GM18498 (cell line): ENCODE data around the gene DLK1.

Source experiments
- ATAC-seq: cut with Tn5 transposase; IDR thresholded peaks from one replicate; pipeline ENCODE4 v1.9.1; 2021; ENCODE audit warnings: mild to moderate bottlenecking, moderate library complexity; ENCODE audit not compliant: unreplicated experiment

DLK1 gene

DNA sequence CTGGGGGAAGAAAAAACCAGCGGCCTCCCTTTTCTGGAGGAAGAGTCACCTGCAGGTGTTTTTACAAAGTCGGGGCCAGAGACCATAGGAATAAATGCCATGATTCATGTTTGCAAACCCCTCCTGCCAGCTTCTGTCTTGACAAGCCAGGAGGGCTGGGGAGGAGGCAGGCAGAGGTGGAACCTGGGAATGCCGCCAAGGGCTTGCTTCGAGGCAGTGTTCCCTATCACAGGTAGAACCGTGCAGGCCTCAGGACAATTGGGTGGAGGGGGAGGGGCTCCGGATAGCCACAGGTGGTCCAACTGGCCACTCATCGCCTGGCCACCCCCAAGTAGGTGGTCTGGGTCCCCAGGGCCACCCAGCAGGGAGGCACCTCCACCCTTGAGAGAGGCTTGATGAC lies 14.2 kb upstream of the DLK1 start:
- ATAC-seq: no peak

GRCh38 chr14:100713705-100714104 lies 13.0 kb upstream of the DLK1 start:
- ATAC-seq: no peak

DNA sequence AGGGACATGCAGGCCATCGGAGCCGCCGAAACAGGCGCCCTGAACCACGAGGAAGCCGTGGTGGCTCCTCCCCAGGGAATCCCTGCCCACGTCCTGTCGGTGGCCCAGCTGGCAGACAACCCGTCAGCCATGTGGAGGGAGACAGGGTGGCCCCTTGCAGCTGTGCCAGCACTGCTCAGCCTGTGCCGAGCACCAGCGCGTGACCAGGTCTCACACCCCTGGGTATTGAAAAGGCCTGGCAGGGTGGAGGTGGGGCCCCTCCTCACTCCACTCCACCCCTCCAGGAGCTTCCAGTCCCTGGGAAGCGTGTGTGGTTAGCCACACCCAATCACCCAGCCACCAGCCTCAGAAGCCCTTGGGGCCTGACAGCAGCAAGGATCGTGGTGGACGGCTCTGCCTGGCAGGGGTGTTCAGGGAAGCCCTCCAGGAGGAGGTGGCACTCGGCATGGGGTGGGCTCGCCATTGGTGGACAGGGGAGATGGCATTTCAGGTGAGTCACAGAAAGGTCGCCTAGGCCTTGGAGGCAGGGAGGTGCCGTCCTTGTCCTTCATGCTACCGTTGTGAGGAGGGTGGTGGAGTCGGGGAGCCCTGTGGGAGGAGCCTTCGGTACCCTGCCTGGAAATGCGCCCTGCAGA lies 12.3 kb upstream of the DLK1 start:
- no peak for ATAC-seq

GRCh38 chr14:100715332-100715731 lies 11.4 kb upstream of the DLK1 start:
- no peak for ATAC-seq

- ATAC-seq: no peak
These were observed 10.9 kb upstream of the DLK1 start for GRCh38 chr14:100715803-100716202.

- no peak for ATAC-seq
These were observed 9.3 kb upstream of the DLK1 start for GRCh38 chr14:100717386-100717785.

DNA sequence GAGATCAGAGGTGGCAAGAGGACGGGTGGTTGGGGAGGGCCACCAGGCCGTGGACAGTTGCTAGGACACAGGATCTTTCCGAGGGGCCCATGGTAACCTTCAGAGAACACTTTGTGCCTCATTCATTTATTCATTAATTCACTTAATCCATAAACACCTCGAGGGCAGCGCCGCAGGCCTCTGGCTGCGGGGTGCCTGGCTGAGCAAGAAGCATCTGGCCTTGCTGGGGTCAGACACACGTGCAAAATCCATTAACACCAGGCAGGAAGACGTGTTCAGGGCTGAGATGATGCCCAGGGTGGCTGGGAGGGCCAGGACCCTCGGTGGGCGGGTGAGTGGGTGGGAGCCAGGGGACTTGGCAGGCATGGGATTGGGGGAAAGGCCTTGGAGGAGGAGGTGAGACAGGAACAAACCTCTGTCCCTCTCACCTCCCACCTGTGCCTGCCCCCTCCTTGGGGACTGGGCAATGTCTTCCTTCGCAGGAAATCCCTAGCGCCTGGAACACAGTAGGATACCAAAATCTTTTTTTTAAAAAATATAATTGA lies 6.6 kb upstream of the DLK1 start:
- no peak for ATAC-seq

GRCh38 chr14:100721568-100721967 lies 5.1 kb upstream of the DLK1 start:
- ATAC-seq: no peak

DNA sequence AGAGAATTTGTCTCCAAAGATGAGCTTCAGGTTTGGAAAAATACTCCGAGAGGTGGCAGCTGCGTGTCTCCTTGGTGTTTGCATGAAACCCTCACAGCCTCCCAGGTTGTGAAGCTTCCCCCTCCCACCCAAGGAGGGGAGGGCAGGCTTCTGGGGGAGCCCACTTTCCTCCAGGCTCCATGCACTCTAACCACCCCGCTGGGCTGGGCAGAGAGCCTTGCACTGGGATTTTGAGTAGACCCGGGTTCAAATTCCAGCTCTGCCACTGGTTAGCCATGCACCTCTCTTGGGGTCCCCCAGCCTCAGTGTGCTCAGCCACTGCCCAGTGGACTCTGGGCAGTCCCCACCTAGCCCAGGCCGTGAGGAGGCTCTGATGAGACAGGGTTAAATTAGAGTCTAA lies 4.3 kb upstream of the DLK1 start:
- no peak for ATAC-seq

DNA sequence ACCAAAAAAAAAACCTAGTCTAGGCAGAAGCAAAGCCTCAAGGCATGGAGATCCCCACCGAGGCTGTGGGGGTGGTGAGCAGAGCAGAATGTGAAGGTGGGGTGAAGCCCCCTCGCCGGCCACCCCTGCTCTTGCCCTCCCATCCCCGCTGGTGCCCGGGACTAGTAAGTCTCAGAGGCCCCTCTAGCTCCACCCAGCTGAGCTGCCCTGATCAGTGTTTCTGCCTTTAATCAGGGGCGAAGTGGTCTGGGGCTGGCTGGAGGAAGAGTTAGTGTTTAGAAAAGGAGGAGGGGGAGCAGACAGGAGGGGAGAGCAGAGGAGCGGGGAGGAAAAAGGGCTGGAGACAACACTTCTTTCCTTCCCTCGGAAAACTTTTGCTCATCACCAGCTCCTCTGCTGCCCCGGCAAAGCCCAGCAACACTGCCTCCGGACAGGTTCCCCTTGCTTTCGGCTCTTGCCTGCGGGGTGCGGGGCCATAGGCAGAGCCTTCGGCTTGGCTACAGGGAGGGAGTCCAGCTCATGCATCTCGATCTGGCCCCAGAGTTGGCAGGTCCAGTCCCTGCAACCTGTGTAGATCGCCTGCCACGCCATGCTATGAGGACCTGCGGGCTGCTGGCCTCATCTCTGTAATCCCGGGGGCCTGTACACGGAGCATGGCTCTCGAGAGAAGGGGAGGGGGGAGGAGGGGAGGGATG lies 3.4 kb upstream of the DLK1 start:
- ATAC-seq: no peak

DNA sequence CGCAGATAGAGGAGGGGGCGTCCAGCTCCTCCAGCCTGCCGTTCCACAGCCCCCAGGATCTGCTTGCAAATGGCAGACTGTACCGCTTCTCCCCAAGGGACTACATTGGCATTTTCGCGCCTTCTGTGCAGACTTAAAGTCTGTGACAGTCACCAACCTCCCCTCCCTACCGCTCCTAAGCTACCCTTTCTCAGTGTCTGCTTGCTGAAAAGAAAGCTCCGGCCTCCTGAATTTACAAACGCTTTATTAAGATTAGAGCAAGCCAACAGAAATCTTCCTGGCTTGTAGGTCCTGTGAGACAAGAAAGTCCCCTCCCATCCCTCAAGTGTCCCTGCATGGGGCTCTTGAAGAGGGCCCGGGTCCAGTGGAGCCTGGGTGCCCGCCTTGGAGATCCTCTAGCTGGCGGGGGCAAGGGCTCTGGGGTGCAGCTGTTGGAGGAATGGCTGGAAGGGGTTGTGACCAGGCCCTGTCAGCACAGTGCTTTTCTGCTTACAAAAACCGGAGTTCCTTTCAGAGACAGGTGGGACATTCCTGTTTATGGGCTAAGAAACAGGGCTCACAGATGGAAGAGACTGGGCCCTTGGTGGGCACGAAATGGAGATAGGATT lies 2.8 kb upstream of the DLK1 start:
- no peak for ATAC-seq

GRCh38 chr14:100724536-100724935 lies 2.2 kb upstream of the DLK1 start:
- no peak for ATAC-seq

DNA sequence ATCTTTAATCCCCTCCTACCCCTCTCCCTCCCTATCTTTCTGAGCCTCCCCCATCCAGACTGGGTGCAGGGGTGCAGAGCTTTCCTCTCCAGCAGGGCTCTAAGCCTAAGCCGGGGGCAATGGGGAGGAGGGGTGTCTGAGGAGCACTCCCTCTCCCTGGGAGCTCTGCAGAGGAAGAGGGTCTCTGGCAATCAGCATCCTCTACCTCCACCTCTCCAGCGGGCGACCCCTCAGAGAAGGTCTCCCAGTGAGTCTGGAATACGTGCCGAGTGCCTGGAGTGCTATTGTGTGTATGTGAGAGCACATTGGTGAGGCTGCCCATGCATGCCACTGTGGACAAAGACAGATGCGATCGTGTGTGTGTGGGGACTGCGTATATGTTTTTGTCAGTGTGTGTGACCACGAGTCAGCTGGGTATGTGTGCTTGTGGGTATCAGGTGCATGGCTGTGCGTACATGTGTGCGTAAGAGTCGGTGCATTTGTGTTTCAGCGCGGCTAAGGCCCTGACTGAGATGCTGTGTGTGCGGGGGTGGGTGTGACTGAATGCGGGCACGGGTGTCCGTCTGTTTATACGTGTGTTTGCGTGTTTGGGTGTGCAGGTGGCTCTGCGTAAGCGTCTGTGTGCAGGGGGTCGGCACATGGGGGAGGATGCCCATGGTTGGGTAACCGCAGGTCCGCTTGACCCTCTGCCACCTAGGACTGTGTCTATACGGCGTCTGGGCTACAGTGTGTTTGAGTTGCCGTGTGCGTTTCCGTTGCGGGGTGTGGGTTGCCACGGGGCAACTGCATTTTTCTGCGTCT lies 905 bp upstream of the DLK1 start:
- no peak for ATAC-seq

GRCh38 chr14:100727086-100727872 lies 587 bp downstream of the DLK1 start:
- ATAC-seq: no peak

GRCh38 chr14:100727873-100728240 lies 1.2 kb downstream of the DLK1 start:
- no peak for ATAC-seq

- no peak for ATAC-seq
These were observed 2.3 kb downstream of the DLK1 start for GRCh38 chr14:100728962-100729361.

- no peak for ATAC-seq
These were observed 3.3 kb downstream of the DLK1 start for GRCh38 chr14:100729982-100730381.

- ATAC-seq: no peak
These were observed 3.9 kb downstream of the DLK1 start for GRCh38 chr14:100730581-100730980.

DNA sequence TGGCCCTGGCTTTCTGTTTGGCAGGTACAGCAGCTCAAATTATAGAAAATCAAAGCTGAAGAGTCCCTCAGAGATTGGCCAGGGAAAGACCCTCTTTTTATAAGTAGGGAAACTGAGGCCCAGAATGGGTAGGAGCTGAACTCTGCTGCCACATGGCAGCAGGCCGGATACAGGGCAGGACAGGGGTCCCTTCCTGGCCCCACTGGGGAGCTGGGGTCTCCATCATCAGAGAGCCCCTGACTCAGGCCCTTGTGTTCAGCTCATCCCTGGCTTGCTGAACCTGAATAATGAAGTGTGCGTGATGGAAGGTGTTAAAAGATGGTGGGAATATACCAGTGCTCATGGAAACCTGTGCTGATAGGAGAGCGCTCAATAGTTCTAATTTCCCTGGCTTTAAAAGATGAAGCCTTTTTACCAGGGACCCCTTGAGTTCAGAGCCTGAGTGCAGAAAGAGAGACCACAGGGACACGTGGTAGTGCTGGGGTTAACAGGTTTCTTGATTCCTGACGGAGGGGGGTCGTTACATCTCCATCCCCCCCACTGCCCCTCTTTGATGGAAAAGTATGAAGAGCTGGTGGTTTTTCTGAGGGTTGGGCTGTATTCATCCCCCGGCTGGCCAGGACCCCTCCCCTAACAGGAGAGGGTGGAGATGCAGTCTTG lies 4.4 kb downstream of the DLK1 start:
- no peak for ATAC-seq
